Activated CD4-positive, CD25-positive, alpha-beta regulatory T cell treated with anti-CD3 and anti-CD28 coated beads, Interleukin-2, amount 50 U/mL, for 72 hours (primary cell): ENCODE measurements around the gene SLC25A34.

ENCODE experiments used
- DNase-seq: peaks from one replicate; pipeline ENCODE4 v3.0.0; 2021

The SLC25A34 gene

DNA sequence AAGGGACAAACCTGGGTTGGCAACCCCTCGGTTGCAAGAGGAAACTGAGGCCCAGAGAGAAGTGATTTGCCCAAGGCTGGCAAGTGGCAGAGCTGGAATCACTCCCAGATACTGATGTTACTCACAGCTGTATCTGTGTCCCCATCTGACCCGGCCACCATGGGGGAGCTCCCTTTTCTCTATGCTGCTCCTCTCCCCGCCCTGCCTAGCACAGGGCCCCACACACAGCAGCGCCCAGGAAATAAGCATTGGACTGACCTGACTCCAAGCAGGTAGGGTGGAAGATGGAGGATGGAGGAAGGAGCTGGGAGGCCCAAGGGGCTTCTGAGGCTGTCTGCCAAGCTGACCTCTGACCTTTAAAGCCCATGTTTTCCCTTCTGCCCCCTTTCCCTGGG is 19.6 kb downstream of the SLC25A34 start:
- DNase-seq, result no peak

DNA sequence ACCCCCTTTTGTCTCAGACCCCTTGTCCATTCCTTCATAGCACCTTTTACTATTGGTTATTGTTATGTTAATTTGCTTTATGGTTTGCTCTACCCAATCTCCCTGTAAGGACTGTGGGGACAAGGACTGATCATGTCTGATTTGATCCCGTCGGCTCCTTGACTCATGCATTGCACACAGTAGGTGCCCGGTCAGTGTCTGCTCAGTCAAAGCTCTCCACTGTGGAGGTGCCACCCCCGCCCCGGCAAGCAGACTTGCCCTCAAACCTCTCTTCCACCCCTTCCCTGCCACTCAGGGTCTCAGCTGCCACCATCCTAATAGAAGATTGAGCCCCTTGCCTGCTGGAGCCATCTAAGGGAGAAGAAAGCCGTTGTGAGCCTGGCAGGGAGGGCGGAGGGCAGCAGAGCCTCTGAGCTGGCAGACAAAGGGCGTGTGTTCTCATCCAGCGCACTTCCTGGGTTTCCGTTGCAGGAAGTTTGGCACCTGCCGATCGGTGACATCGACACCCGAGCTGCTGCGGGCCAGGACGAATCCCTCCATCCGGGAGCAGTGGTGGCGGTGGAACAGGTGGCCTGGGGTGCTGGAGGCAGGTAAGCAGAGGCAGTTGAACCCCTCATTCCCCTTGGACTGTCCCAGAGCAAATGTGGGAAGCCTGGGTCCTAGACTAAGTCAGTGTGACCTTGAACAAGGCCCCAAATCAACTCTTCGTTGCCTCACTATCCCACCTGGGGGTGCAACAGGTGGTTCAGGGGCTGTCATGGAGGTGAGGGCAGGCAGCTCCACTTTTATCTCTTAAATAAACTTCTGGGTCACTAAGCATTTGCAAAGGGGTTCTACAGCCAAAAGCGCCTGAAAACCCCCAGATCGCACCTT is 20.3 kb downstream of the SLC25A34 start:
- DNase-seq, result no peak

DNA sequence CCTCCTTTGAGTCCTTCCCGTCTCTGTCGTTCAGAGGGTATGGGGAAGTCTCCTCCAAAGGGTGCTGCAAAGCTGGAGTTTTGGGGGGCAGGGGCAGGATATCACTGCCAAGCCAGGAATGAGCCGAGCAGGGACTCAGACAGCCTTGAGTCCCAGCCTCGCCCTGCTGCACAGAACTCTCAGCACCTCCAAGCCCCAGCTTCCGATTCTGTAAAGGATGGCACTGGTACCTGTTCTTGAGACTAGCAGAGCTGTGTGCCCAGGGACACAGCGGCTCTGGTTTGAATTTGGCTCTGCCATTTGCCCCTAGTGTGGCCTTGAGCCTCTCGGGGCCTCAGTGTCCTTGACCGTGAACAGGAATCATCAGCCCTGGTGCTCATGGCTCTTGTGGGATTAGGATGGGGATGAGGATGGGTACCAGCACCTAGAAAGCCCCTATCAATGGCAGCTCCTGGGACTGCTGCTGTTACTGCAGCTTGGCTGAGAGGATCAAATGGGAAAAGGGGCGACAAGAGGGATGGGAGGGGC is 21.0 kb downstream of the SLC25A34 start:
- DNase-seq, result no peak

DNA sequence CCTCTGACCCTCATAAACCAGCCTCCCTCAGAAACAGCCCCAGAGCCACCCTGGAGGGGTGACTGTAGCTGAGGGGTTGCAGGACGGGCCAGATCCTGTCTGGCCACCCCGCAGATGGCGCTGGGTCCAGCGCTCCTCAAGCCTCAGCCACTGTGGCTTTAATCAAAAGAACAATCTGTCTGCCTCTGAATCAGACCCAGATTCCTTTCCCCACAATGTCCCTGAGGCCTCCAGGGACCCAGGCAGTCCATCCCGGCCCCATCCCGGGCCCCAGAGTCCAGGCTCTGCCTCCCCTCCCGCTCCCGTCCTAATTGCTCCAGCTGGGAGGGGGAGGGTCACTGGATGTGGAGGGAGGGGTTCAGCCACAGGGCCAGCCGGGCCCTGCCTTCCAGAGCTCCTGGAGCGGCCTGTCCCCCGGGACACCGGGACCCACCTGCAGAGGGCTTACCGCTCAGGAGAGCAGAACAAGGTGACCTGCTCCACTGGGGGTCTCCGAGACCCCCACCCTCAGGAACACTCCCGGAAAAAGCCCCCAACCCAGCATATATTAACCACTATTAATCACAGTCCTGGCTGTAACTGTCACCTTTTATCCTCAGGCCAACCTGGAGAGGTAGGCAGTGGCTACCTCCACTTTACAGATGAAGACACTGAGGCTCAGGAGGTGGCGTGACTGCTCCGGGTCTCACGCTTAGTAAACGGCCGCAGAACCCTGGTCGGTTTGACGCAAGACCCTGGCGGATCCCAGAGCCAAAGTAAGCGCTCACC is 21.7 kb downstream of the SLC25A34 start:
- DNase-seq, result no peak

DNA sequence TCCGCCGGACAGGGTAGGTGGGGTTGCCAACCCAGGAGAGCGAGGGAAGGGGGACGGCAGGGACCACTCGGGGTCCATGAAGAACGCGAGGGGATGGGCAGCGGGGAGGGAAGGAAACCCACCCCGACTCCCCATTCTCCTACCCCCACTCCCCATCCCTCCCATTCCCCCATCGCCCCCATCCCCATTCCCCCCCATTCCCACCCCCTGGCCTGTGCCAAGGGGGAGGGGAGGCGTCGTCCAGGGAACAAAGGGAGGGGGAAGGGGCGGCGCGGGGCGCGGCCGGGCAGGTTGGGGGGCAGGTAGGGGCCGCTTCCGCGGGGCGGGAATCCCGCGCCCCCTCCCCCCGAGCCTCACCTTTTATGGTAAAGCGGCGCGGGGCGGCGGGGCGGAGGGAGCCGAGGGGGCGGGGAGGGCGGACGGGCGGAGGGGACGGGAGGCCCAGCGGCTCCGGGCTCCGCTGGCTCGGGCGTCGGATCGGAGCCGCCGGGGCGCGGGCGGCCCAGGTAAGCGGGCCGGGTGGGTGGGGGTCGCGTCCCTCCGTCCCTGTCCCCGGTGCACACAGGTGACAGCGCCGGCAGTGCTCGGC is 22.4 kb downstream of the SLC25A34 start, which contains the start of gene FBLIM1:
Gene FBLIM1 (plus strand): TSS at position 453 of the 589 bp plus-strand sequence. CDS start 6,189 bp downstream, outside the sequence.
- DNase-seq, result no peak

DNA sequence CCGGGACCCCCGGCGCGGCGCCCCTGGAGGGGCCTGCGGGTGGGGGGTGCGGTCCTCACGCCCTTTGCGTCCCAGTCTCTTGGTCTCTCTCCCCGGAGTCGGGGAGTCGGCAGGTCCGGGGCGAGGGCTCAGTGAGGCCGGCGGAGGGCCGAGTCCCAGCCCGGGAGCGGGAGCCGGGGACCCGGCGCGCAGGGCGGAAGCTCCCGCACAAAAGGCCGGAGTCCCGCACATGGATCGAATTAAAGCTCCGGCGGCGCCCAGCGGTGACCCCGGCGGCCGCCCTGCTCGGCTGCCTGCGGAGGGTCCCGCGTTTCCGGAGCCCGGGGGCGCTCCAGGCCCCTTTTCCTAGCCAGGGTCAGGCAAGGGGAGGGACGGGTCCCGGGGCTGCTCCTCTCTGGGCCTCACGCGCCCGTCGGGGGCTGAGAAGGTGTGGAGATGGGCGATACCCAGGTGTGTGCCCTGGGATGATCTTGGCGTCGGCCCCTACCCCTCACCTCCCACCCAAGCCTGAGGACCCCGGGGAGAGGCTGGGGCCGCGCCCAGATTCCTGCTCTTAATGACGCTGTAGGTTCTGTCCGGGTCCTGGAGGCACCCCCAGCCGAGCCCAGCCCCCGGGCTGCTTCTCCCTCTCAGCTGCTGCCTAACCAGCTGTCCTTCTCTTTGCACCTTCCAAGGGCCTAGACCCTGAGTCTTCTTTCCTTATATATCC is 23.0 kb downstream of the SLC25A34 start:
- DNase-seq, result no peak

DNA sequence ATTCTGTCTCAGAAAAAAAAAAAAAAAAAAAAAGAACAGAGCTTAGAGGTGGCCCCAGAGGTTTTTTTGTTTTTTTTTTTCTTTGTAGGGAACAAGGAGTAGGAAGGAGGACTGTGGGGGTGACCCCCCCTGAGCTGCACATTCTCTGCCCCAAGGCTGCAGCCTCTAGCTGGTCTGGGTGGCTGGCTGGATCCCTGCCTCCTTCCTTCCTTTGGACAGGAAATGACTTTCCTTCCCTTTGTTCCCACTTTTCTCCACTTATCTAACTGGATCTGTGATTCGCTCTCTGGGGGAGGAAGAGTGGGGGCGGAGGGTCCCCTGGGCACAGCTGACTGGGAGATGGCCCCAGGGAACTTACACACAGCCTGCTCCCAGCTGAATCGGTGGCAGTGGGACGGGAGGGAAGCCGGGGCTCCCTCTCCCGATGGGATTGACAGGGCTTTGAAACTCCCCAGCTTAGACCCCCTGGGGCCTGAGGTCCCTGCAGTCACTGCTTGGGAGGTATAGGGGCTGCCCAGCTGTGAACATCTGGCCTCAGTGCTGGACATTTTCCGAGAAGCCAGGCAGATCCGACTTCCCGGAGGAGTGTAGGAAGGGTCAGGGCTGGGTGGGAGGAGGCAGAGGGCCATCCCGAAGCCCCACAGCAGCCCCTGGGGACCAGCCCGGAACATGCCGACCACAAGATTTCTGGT is 24.6 kb downstream of the SLC25A34 start:
- no peak for DNase-seq

DNA sequence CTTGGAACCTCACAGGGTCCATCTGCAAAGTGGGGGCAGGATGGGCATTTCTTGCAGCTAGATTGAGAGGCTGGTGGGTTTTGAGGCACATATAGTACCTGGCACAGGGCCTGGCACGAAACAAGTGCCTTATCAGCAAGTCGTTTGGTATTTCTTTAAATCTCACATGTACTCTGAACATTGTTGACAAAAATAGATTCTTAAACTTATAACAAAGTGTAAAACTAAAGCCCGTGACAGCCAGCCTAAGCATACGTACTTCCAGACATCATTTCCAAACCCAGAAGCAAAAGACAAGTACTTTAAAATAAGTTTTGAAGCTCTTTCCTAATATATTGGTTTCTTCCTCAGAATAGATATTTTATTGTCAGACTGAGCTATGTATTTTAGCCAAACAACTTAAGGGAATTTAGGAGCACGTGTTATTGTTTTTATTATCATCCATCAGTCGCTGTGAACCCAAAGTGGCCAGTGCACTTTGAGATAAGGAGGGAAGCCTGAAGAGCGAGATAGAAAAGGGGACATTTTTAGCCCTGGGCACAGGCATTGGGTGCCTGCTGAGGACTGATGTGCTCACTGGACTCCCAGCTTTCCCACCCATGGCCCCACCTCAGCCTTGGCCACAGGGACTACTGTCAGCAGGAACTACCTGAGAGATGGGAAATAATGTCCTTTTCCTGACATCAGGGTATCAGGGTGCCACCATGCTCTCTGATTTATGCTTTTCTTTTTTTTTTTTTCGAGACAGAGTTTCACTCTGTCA is 25.5 kb downstream of the SLC25A34 start:
- no peak for DNase-seq

DNA sequence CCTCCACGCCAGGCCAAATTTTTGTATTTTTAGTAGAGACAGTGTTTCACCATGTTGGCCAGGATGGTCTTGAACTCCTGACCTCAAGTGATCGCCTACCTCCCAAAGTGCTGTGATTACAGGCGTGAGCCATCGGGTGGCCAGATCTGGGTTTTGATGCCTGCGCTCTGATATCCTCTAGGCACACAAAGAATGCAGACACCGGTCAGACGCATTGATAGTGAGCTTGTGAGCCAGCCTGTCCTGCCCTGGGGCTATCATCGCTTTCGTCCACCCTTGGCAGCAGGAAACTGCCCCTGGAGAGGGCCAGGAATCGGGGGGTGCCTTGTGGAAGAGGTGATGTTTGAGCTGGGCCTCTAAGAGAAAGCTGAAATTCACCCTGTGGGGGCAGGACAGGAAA is 26.5 kb downstream of the SLC25A34 start:
- DNase-seq, result no peak

DNA sequence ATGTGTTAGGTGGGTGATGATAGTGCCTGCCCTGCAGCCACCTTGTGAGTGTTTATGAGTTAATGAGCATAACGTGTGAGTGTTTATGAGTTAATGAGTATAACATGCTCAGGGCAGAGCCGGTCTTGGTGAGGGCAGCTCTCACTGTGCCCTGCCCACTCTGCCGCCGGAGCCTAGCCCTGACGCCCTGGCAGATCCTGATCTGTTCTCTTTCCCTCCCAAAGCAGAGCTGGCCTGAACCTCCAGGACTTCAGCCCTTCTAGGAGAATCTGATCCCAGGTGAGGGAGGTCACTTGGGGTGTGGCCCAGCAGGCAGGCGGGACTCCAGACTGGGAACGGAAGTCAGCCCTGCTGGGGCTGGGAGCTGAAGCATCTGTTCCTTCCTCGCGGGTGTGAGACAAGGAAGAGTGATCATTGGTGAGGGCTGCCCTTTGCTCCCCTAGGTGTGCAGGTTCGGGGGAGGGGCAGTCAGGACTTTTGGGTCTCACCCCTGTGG is 28.3 kb downstream of the SLC25A34 start:
- no peak for DNase-seq

DNA sequence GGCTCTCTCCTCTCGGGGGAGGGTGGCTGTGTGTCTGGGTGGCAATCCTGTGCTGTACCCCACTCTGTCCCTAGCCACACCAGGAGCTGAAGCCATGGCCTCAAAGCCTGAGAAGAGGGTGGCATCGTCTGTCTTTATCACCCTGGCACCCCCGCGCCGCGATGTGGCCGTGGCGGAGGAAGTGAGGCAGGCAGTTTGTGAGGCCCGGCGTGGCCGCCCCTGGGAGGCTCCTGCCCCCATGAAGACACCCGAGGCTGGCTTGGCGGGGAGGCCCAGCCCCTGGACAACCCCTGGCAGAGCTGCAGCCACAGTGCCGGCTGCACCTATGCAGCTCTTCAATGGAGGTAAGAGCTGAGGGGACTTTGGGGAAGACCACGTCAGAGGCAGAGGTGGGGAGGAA is 28.8 kb downstream of the SLC25A34 start:
- no peak for DNase-seq

DNA sequence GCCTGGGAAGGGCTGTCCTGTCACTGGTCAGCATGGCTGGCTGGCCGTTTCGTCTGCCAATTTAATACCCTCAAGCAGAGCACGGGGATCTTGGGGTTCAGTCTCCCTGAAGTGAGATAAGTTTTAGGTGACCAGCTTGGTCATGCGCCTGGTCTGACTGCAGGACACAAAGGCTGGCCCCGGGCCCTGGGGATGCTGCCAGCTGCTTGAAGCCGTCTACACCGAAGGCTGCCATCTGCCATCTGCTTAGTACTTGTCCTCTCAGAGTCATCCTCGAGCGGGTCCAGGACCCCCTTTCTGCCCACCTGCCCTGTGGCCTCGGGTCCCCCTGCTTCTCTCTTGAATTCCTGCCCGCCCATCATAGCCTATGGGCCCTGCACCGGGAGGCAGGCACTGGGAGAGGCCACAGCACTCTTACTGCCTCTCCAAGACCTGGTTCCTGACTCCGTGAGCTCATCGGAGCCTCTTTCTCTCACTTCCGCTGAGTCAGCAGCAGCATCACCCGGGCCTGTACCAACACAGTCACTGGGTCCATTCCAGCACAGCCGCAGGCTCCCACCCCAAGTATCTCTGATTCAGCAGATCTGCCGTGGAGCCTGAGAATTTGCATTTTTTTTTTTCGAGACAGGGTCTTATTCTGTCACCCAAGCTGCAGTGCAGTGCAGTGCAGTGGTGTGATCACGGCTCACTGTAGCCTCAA is 29.6 kb downstream of the SLC25A34 start:
- no peak for DNase-seq

DNA sequence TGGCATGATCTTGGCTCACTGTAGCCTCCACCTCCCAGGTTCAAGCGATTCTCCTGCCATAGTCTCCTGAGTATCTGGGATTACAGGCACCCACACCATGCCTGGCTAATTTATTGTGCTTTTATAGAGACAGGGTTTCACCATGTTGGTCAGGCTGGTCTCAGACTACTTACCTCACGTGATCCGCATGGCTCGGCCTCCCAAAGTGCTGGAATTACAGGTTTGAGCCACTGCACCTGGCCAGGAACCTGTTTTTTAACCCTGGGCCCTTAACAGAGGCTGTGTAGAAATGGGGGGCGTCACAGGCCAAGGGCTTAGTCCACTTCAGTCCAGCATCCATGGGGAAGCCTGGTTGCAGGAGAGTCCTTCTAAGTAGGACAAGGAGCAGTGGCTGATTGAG is 31.9 kb downstream of the SLC25A34 start:
- no peak for DNase-seq

DNA sequence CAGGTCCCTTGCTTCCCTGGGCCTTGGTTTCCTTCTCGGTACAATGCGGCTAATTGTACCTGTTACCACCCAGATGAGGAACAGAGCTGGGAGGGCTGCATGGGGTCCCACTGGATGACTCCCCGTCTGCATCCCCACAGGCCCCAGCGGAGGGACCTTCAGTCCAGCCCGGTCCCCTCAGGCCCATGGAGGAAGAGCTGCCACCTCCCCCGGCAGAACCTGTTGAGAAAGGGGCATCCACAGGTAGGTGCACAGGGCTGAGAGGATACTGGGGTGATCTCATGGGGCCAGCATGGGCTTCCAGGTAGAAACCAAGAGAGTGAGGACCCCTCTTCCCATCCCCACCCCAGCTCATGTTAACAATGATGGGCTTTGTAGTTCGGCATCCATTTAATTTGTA is 32.3 kb downstream of the SLC25A34 start:
- DNase-seq, result no peak

DNA sequence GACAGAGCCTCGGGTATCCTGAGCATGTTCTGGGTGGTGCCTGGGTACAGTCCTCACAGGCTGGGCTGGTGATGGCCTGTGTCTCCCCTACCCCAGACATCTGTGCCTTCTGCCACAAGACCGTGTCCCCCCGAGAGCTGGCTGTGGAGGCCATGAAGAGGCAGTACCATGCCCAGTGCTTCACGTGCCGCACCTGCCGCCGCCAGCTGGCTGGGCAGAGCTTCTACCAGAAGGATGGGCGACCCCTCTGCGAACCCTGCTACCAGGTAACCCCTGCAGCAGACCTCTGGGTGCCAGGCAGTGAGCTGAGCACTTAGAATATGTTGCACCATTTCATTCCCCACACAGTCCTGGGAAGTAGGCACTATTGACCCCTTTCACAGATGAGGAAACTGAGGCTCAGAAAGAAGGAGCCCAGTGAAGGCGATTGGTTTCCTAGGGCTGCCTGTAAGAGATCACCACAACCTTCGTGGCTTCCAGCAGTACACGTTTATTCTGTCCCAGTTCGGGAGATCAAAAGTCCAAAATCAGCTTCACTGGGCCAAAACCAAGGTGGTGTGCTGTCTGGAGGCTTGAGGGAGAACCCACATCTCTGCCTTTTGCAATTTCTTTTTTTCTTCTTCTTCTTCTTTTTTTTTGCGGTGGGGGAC is 34.4 kb downstream of the SLC25A34 start:
- no peak for DNase-seq

DNA sequence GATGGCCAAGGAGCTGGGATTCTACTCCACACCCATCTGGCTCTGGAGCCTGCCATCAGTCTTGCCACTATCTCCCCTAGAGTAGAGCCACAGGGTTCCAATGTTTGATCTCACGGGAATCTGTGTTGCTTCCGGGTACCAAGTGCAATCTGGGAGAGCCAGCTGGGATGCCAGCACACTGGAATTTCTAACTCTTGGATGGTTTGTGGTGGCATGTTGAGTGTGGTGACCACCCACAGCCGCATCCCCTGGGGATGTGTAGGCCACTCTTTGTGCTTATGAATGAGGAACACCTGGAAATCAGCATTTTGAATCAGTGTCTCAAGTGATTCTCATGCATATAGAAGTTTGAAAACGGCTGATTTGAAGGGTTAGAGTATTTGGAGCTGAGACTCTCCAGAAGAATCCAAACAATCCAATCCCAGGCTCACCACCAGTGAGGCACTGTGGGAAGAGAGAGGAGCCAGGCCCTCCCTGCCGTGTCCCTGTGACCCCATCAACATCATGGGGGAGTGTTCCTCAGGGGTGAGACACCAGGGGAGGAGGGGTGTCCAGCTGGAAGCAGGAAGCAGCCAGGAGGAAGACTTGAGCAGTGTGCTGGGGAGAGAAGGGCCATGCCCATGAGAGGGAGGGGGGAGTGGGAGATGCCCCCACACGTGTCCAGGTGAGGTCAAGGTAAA is 35.9 kb downstream of the SLC25A34 start:
- DNase-seq, result no peak

DNA sequence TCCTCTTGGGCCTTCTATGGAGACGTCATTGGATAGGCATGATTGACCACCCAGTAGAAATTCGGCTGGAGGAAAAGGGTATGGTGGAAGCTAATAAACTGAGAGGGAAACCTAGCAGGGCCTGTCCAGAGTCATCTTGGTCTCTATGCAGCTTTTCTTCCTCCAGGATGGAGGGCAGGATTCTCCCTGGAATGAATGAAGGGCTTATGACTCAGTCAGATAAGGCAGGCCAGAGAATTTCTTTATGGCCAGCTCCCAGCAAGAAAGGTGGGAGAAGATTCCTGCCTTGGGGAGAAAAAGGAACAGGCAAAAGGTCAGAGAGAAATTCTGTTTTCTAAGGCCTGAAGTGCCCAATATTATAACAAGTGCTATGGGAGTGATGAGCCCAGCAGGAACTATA is 39.6 kb downstream of the SLC25A34 start:
- DNase-seq, result no peak

DNA sequence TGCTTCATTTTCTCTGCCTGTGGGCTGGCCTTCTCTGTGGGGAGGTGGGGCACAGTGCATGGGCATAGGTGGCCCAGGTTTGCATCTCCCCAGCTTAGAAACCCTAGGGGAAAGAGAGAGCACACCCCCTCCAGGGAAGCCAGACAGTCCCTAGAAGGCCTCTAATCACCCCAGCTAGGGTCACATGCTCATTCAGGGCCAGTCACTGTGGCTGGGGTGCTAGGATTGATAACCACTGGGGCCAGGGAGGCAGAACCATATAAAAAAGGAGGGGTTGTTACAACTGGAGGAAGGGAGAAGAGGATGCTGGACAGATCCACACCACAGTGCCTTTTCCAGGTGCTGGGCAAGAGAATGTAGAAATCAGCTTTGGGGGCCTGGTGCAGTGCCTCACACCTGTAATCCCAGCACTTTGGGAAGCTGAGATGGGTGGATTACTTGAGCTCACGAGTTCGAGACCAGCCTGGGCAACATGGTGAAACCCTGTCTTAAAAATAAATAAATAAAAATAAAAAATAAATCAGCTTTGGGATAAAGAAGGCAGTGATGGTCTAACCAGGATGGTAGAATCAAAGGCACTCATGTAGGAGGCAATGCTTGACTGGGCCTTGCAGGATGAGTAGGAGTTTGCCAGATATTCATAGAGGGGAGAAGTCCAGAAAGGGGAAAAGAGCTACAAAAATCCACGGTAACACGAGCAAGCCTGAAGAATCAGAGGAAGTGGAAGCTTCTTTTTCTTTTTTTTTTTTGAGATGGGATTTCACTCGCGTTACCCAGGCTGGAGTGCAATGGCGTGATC is 42.0 kb downstream of the SLC25A34 start:
- DNase-seq, result no peak

DNA sequence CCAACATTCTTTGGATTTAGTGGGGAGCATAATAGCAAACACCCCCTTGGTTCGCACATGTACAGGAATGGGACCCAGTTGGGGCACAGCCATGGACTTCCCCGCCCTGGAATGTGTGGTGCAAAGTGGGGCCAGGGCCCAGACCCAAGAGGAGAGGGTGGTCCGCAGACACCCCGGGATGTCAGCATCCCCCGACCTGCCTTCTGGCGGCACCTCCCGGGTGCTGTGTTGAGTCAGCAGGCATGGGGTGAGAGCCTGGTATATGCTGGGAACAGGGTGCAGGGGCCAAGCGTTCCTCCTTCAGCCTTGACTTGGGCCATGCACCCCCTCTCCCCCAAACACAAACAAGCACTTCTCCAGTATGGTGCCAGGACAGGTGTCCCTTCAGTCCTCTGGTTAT is 49.6 kb downstream of the SLC25A34 start:
- DNase-seq, result no peak
